Measurements from ENCODE around the gene COL11A1. TPM values are rescaled to one million over a fixed set of nuclear protein-coding genes. Genes with fewer than 3 reads are reported as not detected.
"Not testable (repeated sequence)": the region's sequence is repeated elsewhere in the genome, so short reads cannot be mapped to it uniquely, and the experiment has no call there.

COL11A1 gene
- total RNA-seq, 2 donors from 2014 or later: 0.32 to 0.88 TPM

- TF ChIP-seq CTCF (IDR thresholded peaks at IDR 0.05): no peak
- Histone ChIP-seq H3K9ac (ENCODE audit: low read depth in 2 of 2, low read length in 2 of 2) (no peak overlapping the region), H3K27me3 (no peaks in the 10 kb centered on the region), H3K36me3 (no peaks in the 10 kb centered on the region), H3K4me1 (no peaks in the 10 kb centered on the region), H3K9me3 (no peaks in the 10 kb centered on the region), H3K27ac (no peak overlapping the region), H3K4me3 (no peak overlapping the region)
- no peak for DNase-seq
- intact Hi-C loops (cut with DNase I): no loop called here
Measured at GRCh38 chr1:102838016-102838415, 270.3 kb downstream of the COL11A1 start.

GRCh38 chr1:102837551-102837950, 270.8 kb downstream of the COL11A1 start:
- Histone ChIP-seq H3K36me3 (no peaks in the 10 kb centered on the region), H3K4me3 (no peak overlapping the region), H3K27ac (no peak overlapping the region), H3K27me3 (no peaks in the 10 kb centered on the region), H3K9me3 (no peaks in the 10 kb centered on the region), H3K4me1 (no peaks in the 10 kb centered on the region), H3K9ac (ENCODE audit: low read depth in 2 of 2, low read length in 2 of 2) (no peak overlapping the region)
- intact Hi-C loops (cut with DNase I): no loop called here
- no peak for TF ChIP-seq CTCF (IDR thresholded peaks at IDR 0.05)
- no peak for DNase-seq

- Histone ChIP-seq H3K9me3 (no peaks in the 10 kb centered on the region), H3K27ac (no peak overlapping the region), H3K27me3 (no peaks in the 10 kb centered on the region), H3K9ac (ENCODE audit: low read depth in 2 of 2, low read length in 2 of 2) (no peak overlapping the region), H3K36me3 (no peaks in the 10 kb centered on the region), H3K4me3 (no peak overlapping the region), H3K4me1 (no peaks in the 10 kb centered on the region)
- TF ChIP-seq CTCF (IDR thresholded peaks at IDR 0.05): no peak
- intact Hi-C loops (cut with DNase I): no loop called here
- no peak for DNase-seq
Measured at GRCh38 chr1:102836991-102837390, 271.3 kb downstream of the COL11A1 start.

GRCh38 chr1:102834688-102835320, 273.5 kb downstream of the COL11A1 start:
- no peak overlapping the region for H3K4me3 ChIP-seq
- H3K9me3 ChIP-seq: no peaks in the 10 kb centered on the region
- intact Hi-C loops (cut with DNase I): no loop called here
- no peak overlapping the region for H3K9ac ChIP-seq (ENCODE audit: low read depth in 2 of 2, low read length in 2 of 2)
- no peaks in the 10 kb centered on the region for H3K36me3 ChIP-seq
- no peak overlapping the region for H3K27ac ChIP-seq
- no peaks in the 10 kb centered on the region for H3K4me1 ChIP-seq
- no peaks in the 10 kb centered on the region for H3K27me3 ChIP-seq
- TF ChIP-seq CTCF (IDR thresholded peaks at IDR 0.05): no peak
- DNase-seq: no peak

- no peak for DNase-seq
- no peak for TF ChIP-seq CTCF (IDR thresholded peaks at IDR 0.05)
- Histone ChIP-seq H3K27ac (no peak overlapping the region), H3K36me3 (no peaks in the 10 kb centered on the region), H3K4me3 (no peak overlapping the region), H3K9me3 (no peaks in the 10 kb centered on the region), H3K27me3 (no peaks in the 10 kb centered on the region), H3K4me1 (no peaks in the 10 kb centered on the region), H3K9ac (ENCODE audit: low read depth in 2 of 2, low read length in 2 of 2) (no peak overlapping the region)
- intact Hi-C loops (cut with DNase I): no loop called here
Measured at GRCh38 chr1:102833151-102833550, 275.2 kb downstream of the COL11A1 start.

GRCh38 chr1:102826706-102827105, 281.6 kb downstream of the COL11A1 start:
- H3K4me1 ChIP-seq; H3K27me3 ChIP-seq; H3K36me3 ChIP-seq; H3K27ac ChIP-seq; DNase-seq; H3K9me3 ChIP-seq; H3K9ac ChIP-seq (ENCODE audit: low read depth in 2 of 2, low read length in 2 of 2); H3K4me3 ChIP-seq; intact Hi-C loops (cut with DNase I): not testable (repeated sequence)
